Endothelial cell of umbilical vein (primary cell): Measurements from ENCODE around the gene BPIFA2. TPM values are rescaled to one million over a fixed set of nuclear protein-coding genes. Genes with fewer than 3 reads are reported as not detected.

Experiments
- BruUV-seq: library from RNA; stranded (reverse); fragments of 400-500 nt; replicated peaks from 2 replicates; lab custom pipeline; 2021; lab: Mats Ljungman, UMichigan
- CTCF ChIA-PET: fragments of 300-600, 350-600 bp; sonication (Branson Sonifier 250); formaldehyde crosslinking; loops from one replicate; lab custom pipeline; 2021; ENCODE audit warnings: antibody characterized with exemption, inconsistent platforms; lab: Charles Lee
- POLR2A ChIA-PET: fragments of 300-600, 350-600 bp; sonication (Branson Sonifier 250); formaldehyde crosslinking; loops from one replicate; lab custom pipeline; 2021; ENCODE audit warnings: antibody characterized with exemption, inconsistent platforms; lab: Charles Lee
- DNase-seq: peaks from one replicate; pipeline ENCODE4 v3.0.0-alpha.2; 2011; ENCODE audit warnings: low read depth, low spot score
- FAIRE-seq: peaks from 2 replicates; lab custom pipeline; 2011; peaks lifted over from hg19 to GRCh38; lab: Jason Lieb, UNC
- H2AFZ ChIP-seq: 2 replicates; pipeline ENCODE4 v1.6.0; 2012; ENCODE audit warnings: low read depth, low read length, control low read depth, inconsistent platforms
- H3K27ac ChIP-seq: 2 replicates; pipeline ENCODE4 v1.5.1; 2011; ENCODE audit warnings: low read depth, mild to moderate bottlenecking, control low read depth, low read length, moderate library complexity; ENCODE audit not compliant: insufficient read depth
- H3K27me3 ChIP-seq, 2 experiments: 2 replicates each; pipeline versions ENCODE4 v1.6.0 to v1.6.1; 2011; ENCODE audit warnings: low read length in 2 of 2, mixed read lengths in 1 of 2; ENCODE audit not compliant: control insufficient read depth in 2 of 2, insufficient read depth in 2 of 2
- H3K36me3 ChIP-seq, 2 experiments: 2 replicates in 1 of 2; 3 replicates in 1 of 2; pipeline ENCODE4 v1.5.1; 2011; ENCODE audit warnings: low read length in 2 of 2, mild to moderate bottlenecking in 1 of 2, moderate library complexity in 1 of 2; ENCODE audit not compliant: control insufficient read depth in 2 of 2, insufficient read depth in 2 of 2; ENCODE audit errors: extremely low read depth in 1 of 2
- H3K4me1 ChIP-seq: 3 replicates; pipeline ENCODE4 v1.5.1; 2011; ENCODE audit warnings: mild to moderate bottlenecking, low read length; ENCODE audit not compliant: control insufficient read depth, insufficient read depth; ENCODE audit errors: extremely low read depth
- H3K4me2 ChIP-seq: 2 replicates; pipeline ENCODE4 v1.6.1; 2011; ENCODE audit warnings: low read length, control low read depth, mixed read lengths; ENCODE audit not compliant: insufficient read depth
- H3K4me3 ChIP-seq, 3 experiments: fragments of 200-600 bp in 1 of 3; sonication (generic), shearing (Covaris generic) in 1 of 3; replicated peaks in 1 of 3; 2 replicates each; pipeline ENCODE4 v1.5.1; 2011 to 2016; ENCODE audit warnings: control low read depth in 3 of 3, low read length in 3 of 3, mild to moderate bottlenecking in 2 of 3, inconsistent platforms in 1 of 3, low read depth in 1 of 3, moderate library complexity in 1 of 3; ENCODE audit not compliant: insufficient read depth in 1 of 3
- H3K79me2 ChIP-seq: 2 replicates; pipeline ENCODE4 v1.6.0; 2012; ENCODE audit warnings: low read length, inconsistent platforms; ENCODE audit not compliant: control insufficient read depth, insufficient read depth
- H3K9ac ChIP-seq: replicated peaks from 2 replicates; pipeline ENCODE3; 2011; ENCODE audit warnings: low read length, control low read depth; ENCODE audit not compliant: insufficient read depth; ENCODE audit errors: extremely low read depth
- H3K9me1 ChIP-seq: replicated peaks from 3 replicates; pipeline ENCODE4 v1.6.0; 2011; ENCODE audit warnings: mild to moderate bottlenecking, low read length; ENCODE audit not compliant: control insufficient read depth, insufficient read depth; ENCODE audit errors: extremely low read depth
- H3K9me3 ChIP-seq: replicated peaks from 2 replicates; pipeline ENCODE4 v1.5.1; 2012; ENCODE audit warnings: low read length, inconsistent platforms; ENCODE audit not compliant: control insufficient read depth, insufficient read depth
- H4K20me1 ChIP-seq: replicated peaks from 2 replicates; pipeline ENCODE3; 2011; ENCODE audit warnings: mild to moderate bottlenecking, low read length; ENCODE audit not compliant: control insufficient read depth, insufficient read depth; ENCODE audit errors: extremely low read depth
- CTCF ChIP-seq, 2 donors: IDR thresholded peaks; 1 replicate in 1 of 2; 2 replicates in 1 of 2; pipeline ENCODE4 v1.5.1; 2011; ENCODE audit warnings: low read length in 2 of 2, mild to moderate bottlenecking in 2 of 2, moderate library complexity in 2 of 2, control low read depth in 1 of 2, inconsistent platforms in 1 of 2, low read depth in 1 of 2; ENCODE audit not compliant: insufficient read depth in 1 of 2; ENCODE audit errors: extremely low read depth in 1 of 2
- EZH2 ChIP-seq: IDR thresholded peaks from 2 replicates; pipeline ENCODE4 v1.6.1; 2012; ENCODE audit warnings: borderline replicate concordance, low read depth, mild to moderate bottlenecking, moderate library complexity, low read length, inconsistent platforms; ENCODE audit not compliant: severe bottlenecking
- FOS ChIP-seq: IDR thresholded peaks from 2 replicates; pipeline ENCODE4 v1.6.1; 2011; ENCODE audit warnings: mild to moderate bottlenecking, low read length, moderate library complexity, borderline replicate concordance; ENCODE audit not compliant: insufficient read depth
- GATA2 ChIP-seq: IDR thresholded peaks from 2 replicates; pipeline ENCODE4 v1.7.0; 2011; ENCODE audit warnings: low read depth, mild to moderate bottlenecking, moderate library complexity, mixed read lengths, low read length; ENCODE audit not compliant: insufficient read length, insufficient read depth
- JUN ChIP-seq: IDR thresholded peaks from 2 replicates; pipeline ENCODE4 v1.6.1; 2011; ENCODE audit warnings: borderline replicate concordance, low read depth; ENCODE audit not compliant: insufficient read length, insufficient read depth
- MAX ChIP-seq: IDR thresholded peaks from 2 replicates; pipeline ENCODE4 v1.6.1; 2011; ENCODE audit not compliant: insufficient read depth, insufficient read length
- MYC ChIP-seq: IDR thresholded peaks from one replicate; pipeline ENCODE4 v1.6.1; 2011; ENCODE audit warnings: mild to moderate bottlenecking, low read depth, low read length
- POLR2A ChIP-seq: IDR thresholded peaks from 2 replicates; pipeline ENCODE4 v1.6.1; 2012; ENCODE audit warnings: low read depth, mild to moderate bottlenecking, control low read depth, low read length
- POLR2AphosphoS5 ChIP-seq: IDR thresholded peaks from 2 replicates; pipeline ENCODE4 v1.6.1; 2012; ENCODE audit warnings: low read depth, mild to moderate bottlenecking, control low read depth, low read length, moderate library complexity; ENCODE audit not compliant: insufficient read depth
- dilution Hi-C: fragments of 300-500 bp; cut with MboI; formaldehyde crosslinking; loops from one replicate; pipeline ENCODE4 v1.15.0; 2019; ENCODE audit warnings: low sequenced_read_pairs; ENCODE audit not compliant: extremely low pct_ligation_motif_present
- intact Hi-C: fragments of 100-400 bp; cut with micrococcal nuclease; formaldehyde crosslinking; loops from one replicate; pipeline ENCODE4 v1.10.0; 2022
- polyA plus RNA-seq, 4 experiments: library from polyadenylated mRNA; depleted of rRNA in 3 of 4; stranded (reverse) in 3 of 4; unstranded in 1 of 4; fragments of >200 nt; gene quantifications; 2 replicates each; pipeline versions ENCODE4 v1.2.1 to v1.2.3, GENCODE V29; 2011 to 2012; ENCODE audit warnings: missing spikeins in 1 of 4
- total RNA-seq: library from RNA; stranded (reverse); gene quantifications from 2 replicates; pipeline ENCODE4 v1.2.3, GENCODE V29; 2021

BPIFA2 gene
- total and polyA plus RNA-seq, 2 donors (not counting 3 experiments of a cell fraction or from before 2014, with no cell fraction given): not detected

- DNase-seq (no peak), FAIRE-seq (no peak)
- Histone ChIP-seq H3K27ac (no peak overlapping the region), H3K4me3 (no peak overlapping the region), H4K20me1 (no peaks in the 10 kb centered on the region), H3K4me1 (no peaks in the 10 kb centered on the region), H3K27me3 (no peaks in the 10 kb centered on the region), H3K9me3 (no peaks in the 10 kb centered on the region), H3K79me2 (no peaks in the 10 kb centered on the region), H3K9ac (no peak overlapping the region), H3K4me2 (no peak overlapping the region), H3K9me1 (no peaks in the 10 kb centered on the region), H3K36me3 (no peaks in the 10 kb centered on the region), H2AFZ (no peak overlapping the region)
- no TSS peak for BruUV-seq
- ChIA-PET POLR2A (no interaction called here), CTCF (no interaction called here)
- intact Hi-C loops (no loop called here), dilution Hi-C loops (no loop called here)
- TF ChIP-seq MYC (no peak), MAX (no peak), FOS (no peak), POLR2AphosphoS5 (no peak), GATA2 (no peak), EZH2 (no peak), JUN (no peak), POLR2A (no peak), CTCF (IDR thresholded peaks at IDR 0.05; ENCODE audit: extremely low read depth in 1 of 2, insufficient read depth in 1 of 2, low read depth in 1 of 2, low read length in 2 of 2) (no peak)
Observed at GRCh38 chr20:33191484-33191883, 23.5 kb downstream of the BPIFA2 start.
